HG02885 (cell line): ENCODE results near the gene CUL1.

Experiments
- ATAC-seq: cut with Tn5 transposase; IDR thresholded peaks from one replicate; pipeline ENCODE4 v1.9.1; 2021; ENCODE audit warnings: mild to moderate bottlenecking; ENCODE audit not compliant: unreplicated experiment, poor library complexity

Gene CUL1

DNA sequence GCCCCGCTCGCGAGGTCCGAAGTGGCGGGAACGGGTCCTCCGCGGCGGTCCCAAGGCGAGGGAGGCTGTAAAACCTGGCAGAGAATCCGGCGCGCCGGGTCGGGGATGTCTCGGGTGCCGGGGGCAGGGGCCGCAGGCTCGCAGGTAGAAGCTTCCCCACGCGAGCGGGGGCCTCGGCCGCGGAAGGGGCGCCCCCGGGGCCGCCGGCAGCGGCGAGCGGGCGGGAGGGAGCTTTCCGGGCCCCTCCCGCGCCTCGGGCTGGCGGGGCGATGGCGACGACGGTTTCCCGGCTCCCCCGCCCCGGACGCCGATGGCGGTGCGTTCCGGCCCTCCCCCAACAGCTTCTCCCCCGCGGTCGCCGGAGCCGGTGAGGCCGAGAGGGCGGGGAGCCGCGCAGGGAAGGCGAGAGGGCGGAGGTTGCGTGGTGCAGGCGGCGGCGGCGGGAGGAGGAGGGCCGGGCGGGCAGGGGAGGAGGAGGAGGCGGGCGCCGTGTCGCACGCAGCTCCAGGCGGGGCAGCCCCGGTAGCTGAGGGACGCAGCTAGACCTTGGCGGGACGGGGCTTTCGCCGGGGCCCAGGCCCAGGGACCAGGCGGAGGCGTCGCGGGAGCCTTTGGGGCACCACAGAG lies at the start of gene CUL1:
TSS of gene CUL1 (plus strand) at position 507 of the 627 bp plus-strand sequence. CDS start 31,220 bp downstream, outside the sequence.
- ATAC-seq: peak; percentile 71

DNA sequence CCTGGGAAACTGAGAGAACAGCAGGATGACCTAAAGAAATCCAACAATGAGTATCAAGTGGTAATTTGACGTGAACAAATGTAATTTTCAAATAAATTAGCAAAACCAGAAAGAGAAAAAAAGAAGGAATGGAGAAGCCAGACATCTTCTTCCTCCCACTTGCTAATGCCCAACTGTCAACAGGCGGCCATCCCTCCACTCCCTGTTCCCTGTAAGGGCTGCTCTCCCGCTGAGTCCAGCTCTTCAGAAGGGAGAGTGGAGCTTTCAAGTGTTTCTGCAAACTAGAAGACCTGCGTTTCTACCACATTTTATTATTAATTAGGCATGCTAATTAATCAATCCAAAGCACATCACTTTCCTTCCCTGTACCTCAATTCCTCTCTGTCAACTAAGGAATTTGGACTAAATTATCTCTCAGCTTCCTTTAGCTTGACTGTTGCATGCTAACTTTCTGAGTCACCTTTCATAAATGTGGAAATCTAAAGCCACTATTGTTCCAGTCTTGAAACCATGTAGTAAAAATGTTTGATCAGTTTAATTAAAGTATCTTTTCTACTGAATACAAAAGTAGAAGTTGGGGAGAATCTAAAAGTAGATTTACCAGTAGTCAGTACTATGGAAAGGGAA lies 48.4 kb upstream of the CUL1 start:
- no peak for ATAC-seq

- no peak for ATAC-seq
Measured at GRCh38 chr7:148652773-148653172, 45.9 kb upstream of the CUL1 start.

- no peak for ATAC-seq
Measured at GRCh38 chr7:148657929-148658328, 40.8 kb upstream of the CUL1 start.

- no peak for ATAC-seq
Measured at GRCh38 chr7:148661471-148661870, 37.2 kb upstream of the CUL1 start.

- ATAC-seq: no peak
Measured at GRCh38 chr7:148662646-148663045, 36.1 kb upstream of the CUL1 start.

DNA sequence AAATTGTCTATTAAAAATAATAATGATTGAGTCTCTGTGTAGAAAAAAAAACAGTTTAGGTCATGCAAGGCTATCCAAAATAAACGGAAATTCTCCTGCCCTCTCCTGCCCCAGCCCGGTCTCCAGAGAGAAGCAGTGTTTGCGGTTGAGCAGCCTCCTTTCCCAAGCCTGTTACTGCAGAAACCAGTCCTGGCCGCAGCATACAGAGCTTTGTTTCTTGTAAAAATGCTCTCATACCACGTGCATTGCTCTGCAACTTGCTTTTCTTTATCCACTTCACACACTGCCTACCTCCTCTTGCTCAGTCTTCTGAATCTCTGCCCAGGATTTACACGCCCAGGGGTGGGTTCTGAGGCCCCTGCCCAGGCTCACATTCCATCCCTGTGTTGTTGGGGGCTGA lies 34.4 kb upstream of the CUL1 start:
- ATAC-seq: no peak

DNA sequence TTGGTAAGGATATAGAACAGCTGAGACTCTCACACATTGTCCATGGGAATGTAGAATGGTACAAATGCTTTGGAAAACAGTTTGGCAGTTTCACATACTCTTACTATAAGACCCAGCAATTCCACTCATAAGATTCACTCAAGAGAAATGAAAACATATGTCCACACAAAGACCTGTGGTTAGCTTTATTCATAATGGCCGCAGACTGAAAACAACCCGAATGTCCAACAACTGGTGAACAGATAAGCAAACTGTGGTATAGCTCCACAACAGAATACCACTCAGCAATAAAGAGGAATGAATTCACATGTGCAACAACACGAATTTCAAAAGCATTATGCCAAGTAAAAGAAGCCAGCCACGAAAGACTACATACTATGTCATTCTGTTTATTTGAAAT lies 33.5 kb upstream of the CUL1 start:
- ATAC-seq: no peak

GRCh38 chr7:148669927-148670326 lies 28.8 kb upstream of the CUL1 start:
- no peak for ATAC-seq

- ATAC-seq: no peak
Measured at GRCh38 chr7:148670374-148670773, 28.3 kb upstream of the CUL1 start.

GRCh38 chr7:148670807-148671206 lies 27.9 kb upstream of the CUL1 start:
- no peak for ATAC-seq

GRCh38 chr7:148672041-148672440 lies 26.7 kb upstream of the CUL1 start:
- ATAC-seq: no peak

GRCh38 chr7:148674689-148675088 lies 24.0 kb upstream of the CUL1 start:
- no peak for ATAC-seq

DNA sequence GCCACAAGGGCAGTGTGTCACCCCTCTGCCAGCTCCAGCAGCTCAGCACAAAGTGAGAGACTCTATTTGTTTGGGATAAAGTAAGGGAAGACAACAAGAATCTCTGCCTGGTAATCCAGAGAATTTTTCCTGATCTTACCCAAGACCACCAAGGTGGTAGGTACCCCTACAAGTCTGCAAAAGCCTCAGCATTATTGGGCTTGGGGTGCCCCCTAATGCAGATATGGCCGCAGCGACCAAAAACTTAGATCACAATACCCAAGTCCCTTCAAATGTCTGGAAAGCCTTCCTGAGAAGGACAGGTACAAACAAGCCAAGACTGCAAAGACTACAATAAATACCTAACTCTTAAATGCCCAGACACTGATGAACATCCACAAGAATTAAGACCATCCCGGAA lies 22.4 kb upstream of the CUL1 start:
- ATAC-seq: no peak

DNA sequence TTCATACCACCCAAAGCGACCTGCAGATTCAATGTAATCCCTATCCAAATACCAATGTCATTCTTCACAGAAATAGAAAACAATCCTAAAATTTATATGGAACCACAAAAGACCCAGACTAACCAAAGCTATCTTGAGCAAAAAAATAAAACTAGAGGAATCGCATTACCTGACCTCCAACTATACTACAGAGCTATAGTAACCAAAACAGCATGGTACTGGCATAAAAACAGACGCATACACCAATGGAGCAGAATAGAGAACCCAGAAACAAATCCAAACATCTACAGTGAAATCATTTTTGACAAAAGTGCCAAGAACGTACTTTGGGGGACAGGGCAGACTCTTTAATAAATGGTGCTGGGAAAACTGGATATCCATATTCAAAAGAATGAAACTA lies 16.9 kb upstream of the CUL1 start:
- ATAC-seq: no peak

GRCh38 chr7:148684289-148684830 lies 14.3 kb upstream of the CUL1 start:
- ATAC-seq: no peak

GRCh38 chr7:148686312-148686937 lies 12.3 kb upstream of the CUL1 start:
- no peak for ATAC-seq

- no peak for ATAC-seq
Measured at GRCh38 chr7:148687555-148687954, 11.1 kb upstream of the CUL1 start.

- ATAC-seq: no peak
Measured at GRCh38 chr7:148688526-148688925, 10.2 kb upstream of the CUL1 start.

DNA sequence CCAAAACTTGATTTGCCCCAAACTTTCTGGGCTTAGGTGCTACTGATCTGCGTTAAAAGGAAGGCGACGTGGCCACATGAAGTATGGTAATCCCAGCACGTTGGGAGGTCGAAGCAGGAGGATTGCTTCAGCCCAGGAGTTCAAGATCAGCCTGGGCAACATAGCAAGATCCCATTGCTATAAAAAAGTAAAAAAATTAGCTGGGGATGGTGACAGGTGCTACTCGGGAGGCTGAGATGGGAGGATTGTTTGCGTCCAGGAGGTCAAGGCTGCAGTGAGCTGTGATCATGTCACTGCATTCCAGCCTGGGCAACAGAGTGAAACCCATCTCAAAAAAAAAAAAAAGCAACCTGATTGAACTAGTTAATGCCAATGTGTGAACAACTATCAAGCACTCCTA lies 5.1 kb upstream of the CUL1 start:
- ATAC-seq: no peak

GRCh38 chr7:148694631-148695030 lies 4.1 kb upstream of the CUL1 start:
- ATAC-seq: no peak

- ATAC-seq: no peak
Measured at GRCh38 chr7:148695953-148696352, 2.8 kb upstream of the CUL1 start.
